Activated CD8-positive, alpha-beta memory T cell treated with anti-CD3 and anti-CD28 coated beads, Interleukin-2, amount 50 U/mL, for 4 hours (primary cell): Measurements from ENCODE around the gene OSBPL6.

Source experiments
- DNase-seq: peaks from one replicate; pipeline ENCODE4 v3.0.0-alpha.2; 2020

Gene OSBPL6

GRCh38 chr2:178242552-178242883 is 48.2 kb downstream of the OSBPL6 start:
- DNase-seq: no peak

GRCh38 chr2:178243961-178244360 is 49.6 kb downstream of the OSBPL6 start:
- DNase-seq: no peak

- DNase-seq: no peak
Observed at GRCh38 chr2:178244777-178245176, 50.5 kb downstream of the OSBPL6 start.

- DNase-seq: no peak
Observed at GRCh38 chr2:178246696-178247095, 52.4 kb downstream of the OSBPL6 start.

GRCh38 chr2:178247250-178247649 is 52.9 kb downstream of the OSBPL6 start:
- no peak for DNase-seq

GRCh38 chr2:178250429-178250828 is 56.1 kb downstream of the OSBPL6 start:
- DNase-seq: no peak

- DNase-seq: no peak
Observed at GRCh38 chr2:178251151-178251955, 57.0 kb downstream of the OSBPL6 start.

- DNase-seq: no peak
Observed at GRCh38 chr2:178256382-178257042, 62.2 kb downstream of the OSBPL6 start.

- DNase-seq: no peak
Observed at GRCh38 chr2:178257127-178257526, 62.8 kb downstream of the OSBPL6 start.

GRCh38 chr2:178258916-178259315 is 64.6 kb downstream of the OSBPL6 start:
- no peak for DNase-seq

GRCh38 chr2:178263159-178263860 is 69.0 kb downstream of the OSBPL6 start:
- no peak for DNase-seq

GRCh38 chr2:178264211-178264610 is 69.9 kb downstream of the OSBPL6 start:
- no peak for DNase-seq

- no peak for DNase-seq
Observed at GRCh38 chr2:178265851-178266250, 71.5 kb downstream of the OSBPL6 start.

GRCh38 chr2:178266445-178266844 is 72.1 kb downstream of the OSBPL6 start:
- no peak for DNase-seq

GRCh38 chr2:178267660-178268059 is 73.3 kb downstream of the OSBPL6 start:
- no peak for DNase-seq

GRCh38 chr2:178268435-178268834 is 74.1 kb downstream of the OSBPL6 start:
- no peak for DNase-seq

- no peak for DNase-seq
Observed at GRCh38 chr2:178269438-178270224, 75.3 kb downstream of the OSBPL6 start.

- no peak for DNase-seq
Observed at GRCh38 chr2:178270338-178270737, 76.0 kb downstream of the OSBPL6 start.

GRCh38 chr2:178271094-178271493 is 76.8 kb downstream of the OSBPL6 start:
- DNase-seq: no peak

- no peak for DNase-seq
Observed at GRCh38 chr2:178271629-178272333, 77.5 kb downstream of the OSBPL6 start.

- DNase-seq: no peak
Observed at GRCh38 chr2:178273787-178274360, 79.6 kb downstream of the OSBPL6 start.

GRCh38 chr2:178275600-178275999 is 81.3 kb downstream of the OSBPL6 start:
- DNase-seq: no peak
